SK-N-SH treated with all-trans-retinoic acid at 6 μM for 48 hours (cell line): ENCODE results near the gene FOXJ2.

Experiments used
- ATAC-seq: fragments of 200-7000 bp; cut with Tn5 transposase; 3 replicates; pipeline ENCODE4 v1.9.1; 2020; ENCODE audit warnings: mild to moderate bottlenecking, moderate library complexity
- ARNTL ChIP-seq: fragments of 450-650 bp; formaldehyde crosslinking; IDR thresholded peaks from 2 replicates; pipeline ENCODE4 v1.5.0; 2020; ENCODE audit warnings: low read depth, mild to moderate bottlenecking, moderate library complexity, borderline replicate concordance
- BACH2 ChIP-seq: fragments of 250-450 bp; sonication (Bioruptor Pico); IDR thresholded peaks from 2 replicates; pipeline ENCODE4 v1.9.0; 2021; ENCODE audit warnings: mild to moderate bottlenecking, borderline replicate concordance
- CSDC2 ChIP-seq: fragments of 250-450 bp; sonication (Bioruptor Pico); IDR thresholded peaks from 2 replicates; pipeline ENCODE4 v1.5.0; 2020; ENCODE audit warnings: mild to moderate bottlenecking, moderate library complexity
- ESRRG ChIP-seq: fragments of 250-450 bp; sonication (Bioruptor Pico); IDR thresholded peaks from 2 replicates; pipeline ENCODE4 v1.6.1; 2021; ENCODE audit warnings: mild to moderate bottlenecking
- GLIS3 ChIP-seq: fragments of 250-450 bp; sonication (Bioruptor Pico); IDR thresholded peaks from 2 replicates; pipeline ENCODE4 v1.5.0; 2020; ENCODE audit warnings: mild to moderate bottlenecking, moderate library complexity
- OSR1 ChIP-seq: fragments of 250-450 bp; sonication (Bioruptor Pico); IDR thresholded peaks from 2 replicates; pipeline ENCODE4 v1.8.0; 2022; ENCODE audit warnings: moderate library complexity, mild to moderate bottlenecking, inconsistent platforms
- PPARA ChIP-seq: fragments of 250-450 bp; sonication (Bioruptor Pico); IDR thresholded peaks from 2 replicates; pipeline ENCODE4 v1.5.0; 2020; ENCODE audit warnings: mild to moderate bottlenecking, borderline replicate concordance
- RARB ChIP-seq: fragments of 250-450 bp; sonication (Bioruptor Pico); IDR thresholded peaks from 2 replicates; pipeline ENCODE4 v1.8.0; 2021; ENCODE audit warnings: mild to moderate bottlenecking, moderate library complexity
- SNAI2 ChIP-seq: fragments of 250-450 bp; sonication (Bioruptor Pico); IDR thresholded peaks from 2 replicates; pipeline ENCODE4 v1.5.0; 2020; ENCODE audit warnings: mild to moderate bottlenecking, moderate library complexity
- TCF4 ChIP-seq: fragments of 250-450 bp; sonication (Bioruptor Pico); IDR thresholded peaks from 2 replicates; pipeline ENCODE4 v1.8.0; 2021; ENCODE audit warnings: mild to moderate bottlenecking, moderate library complexity, borderline replicate concordance
- TOX ChIP-seq: fragments of 250-450 bp; sonication (Bioruptor Pico); IDR thresholded peaks from 2 replicates; pipeline ENCODE4 v1.8.0; 2021; ENCODE audit warnings: mild to moderate bottlenecking, moderate library complexity, borderline replicate concordance
- ZFP3 ChIP-seq: fragments of 250-450 bp; sonication (Bioruptor Pico); IDR thresholded peaks from 2 replicates; pipeline ENCODE4 v1.5.0; 2020; ENCODE audit warnings: mild to moderate bottlenecking, moderate library complexity
- ZFP30 ChIP-seq: fragments of 450-650 bp; formaldehyde crosslinking; IDR thresholded peaks from 2 replicates; pipeline ENCODE4 v1.5.0; 2022; ENCODE audit warnings: mild to moderate bottlenecking, moderate library complexity
- ZNF565 ChIP-seq: fragments of 450-650 bp; formaldehyde crosslinking; conservative IDR thresholded peaks from 2 replicates; pipeline ENCODE4 v1.5.0; 2020; ENCODE audit warnings: low read depth, mild to moderate bottlenecking, moderate library complexity
- ZNF70 ChIP-seq: fragments of 450-650 bp; formaldehyde crosslinking; IDR thresholded peaks from 2 replicates; pipeline ENCODE4 v1.5.0; 2020; ENCODE audit warnings: mild to moderate bottlenecking, moderate library complexity
- ZNF8 ChIP-seq: fragments of 450-650 bp; formaldehyde crosslinking; IDR thresholded peaks from 2 replicates; pipeline ENCODE4 v1.5.0; 2020; ENCODE audit warnings: mild to moderate bottlenecking, moderate library complexity
- TF ChIP-seq, protein P1 (sequence below): fragments of 250-450 bp; sonication (Bioruptor Pico); IDR thresholded peaks from 2 replicates; pipeline ENCODE4 v1.5.1; 2021; ENCODE audit warnings: mild to moderate bottlenecking, moderate library complexity
- TF ChIP-seq, protein P2 (sequence below): fragments of 250-450 bp; sonication (Bioruptor Pico); IDR thresholded peaks from 2 replicates; pipeline ENCODE4 v1.5.0; 2020; ENCODE audit warnings: mild to moderate bottlenecking, moderate library complexity
- TF ChIP-seq, protein P3 (sequence below): fragments of 250-450 bp; sonication (Bioruptor Pico); IDR thresholded peaks from 2 replicates; pipeline ENCODE4 v1.8.0; 2020; ENCODE audit warnings: mild to moderate bottlenecking, moderate library complexity, borderline replicate concordance
- TF ChIP-seq, protein P4 (sequence below): fragments of 250-450 bp; sonication (Bioruptor Pico); IDR thresholded peaks from 2 replicates; pipeline ENCODE4 v1.5.1; 2020; ENCODE audit warnings: low read depth, mild to moderate bottlenecking, moderate library complexity
- TF ChIP-seq, protein P5 (sequence below): fragments of 250-450 bp; sonication (Bioruptor Pico); IDR thresholded peaks from 2 replicates; pipeline ENCODE4 v1.8.0; 2021; ENCODE audit warnings: low read depth, mild to moderate bottlenecking, moderate library complexity, borderline replicate concordance

The FOXJ2 gene

DNA sequence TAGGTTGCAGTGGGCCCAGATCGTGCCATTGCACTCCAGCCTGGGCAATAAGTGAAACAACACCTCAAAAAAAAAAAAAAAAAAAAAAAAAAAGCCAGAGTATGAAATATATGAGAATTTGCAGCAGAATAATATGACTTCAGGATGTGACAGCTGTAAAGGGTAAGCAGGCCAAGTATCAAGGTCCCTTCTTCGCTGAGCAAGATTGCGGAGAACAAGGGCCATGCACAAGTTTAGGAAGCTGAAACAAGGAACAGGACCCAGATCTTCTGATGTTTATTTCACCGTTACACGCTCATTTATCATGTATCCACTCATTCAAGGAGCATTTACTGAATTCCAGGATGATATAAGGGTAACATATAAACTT is 659 bp upstream of the FOXJ2 start:
- no peak for ATAC-seq
- no peak for TF ChIP-seq CSDC2
- no peak for TF ChIP-seq ZNF70 (CRISPR knock-in tag)
- TF ChIP-seq ZNF565: no peak
- TF ChIP-seq, protein P1, sequence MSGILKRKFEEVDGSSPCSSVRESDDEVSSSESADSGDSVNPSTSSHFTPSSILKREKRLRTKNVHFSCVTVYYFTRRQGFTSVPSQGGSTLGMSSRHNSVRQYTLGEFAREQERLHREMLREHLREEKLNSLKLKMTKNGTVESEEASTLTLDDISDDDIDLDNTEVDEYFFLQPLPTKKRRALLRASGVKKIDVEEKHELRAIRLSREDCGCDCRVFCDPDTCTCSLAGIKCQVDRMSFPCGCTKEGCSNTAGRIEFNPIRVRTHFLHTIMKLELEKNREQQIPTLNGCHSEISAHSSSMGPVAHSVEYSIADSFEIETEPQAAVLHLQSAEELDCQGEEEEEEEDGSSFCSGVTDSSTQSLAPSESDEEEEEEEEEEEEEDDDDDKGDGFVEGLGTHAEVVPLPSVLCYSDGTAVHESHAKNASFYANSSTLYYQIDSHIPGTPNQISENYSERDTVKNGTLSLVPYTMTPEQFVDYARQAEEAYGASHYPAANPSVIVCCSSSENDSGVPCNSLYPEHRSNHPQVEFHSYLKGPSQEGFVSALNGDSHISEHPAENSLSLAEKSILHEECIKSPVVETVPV (CRISPR knock-in tag): no peak
- no peak for TF ChIP-seq ESRRG (CRISPR knock-in tag)
- no peak for TF ChIP-seq TCF4 (CRISPR knock-in tag)
- TF ChIP-seq PPARA (CRISPR knock-in tag): no peak
- TF ChIP-seq SNAI2 (CRISPR knock-in tag): no peak
- TF ChIP-seq ZNF8: no peak
- no peak for TF ChIP-seq GLIS3 (CRISPR knock-in tag)
- TF ChIP-seq, protein P2, sequence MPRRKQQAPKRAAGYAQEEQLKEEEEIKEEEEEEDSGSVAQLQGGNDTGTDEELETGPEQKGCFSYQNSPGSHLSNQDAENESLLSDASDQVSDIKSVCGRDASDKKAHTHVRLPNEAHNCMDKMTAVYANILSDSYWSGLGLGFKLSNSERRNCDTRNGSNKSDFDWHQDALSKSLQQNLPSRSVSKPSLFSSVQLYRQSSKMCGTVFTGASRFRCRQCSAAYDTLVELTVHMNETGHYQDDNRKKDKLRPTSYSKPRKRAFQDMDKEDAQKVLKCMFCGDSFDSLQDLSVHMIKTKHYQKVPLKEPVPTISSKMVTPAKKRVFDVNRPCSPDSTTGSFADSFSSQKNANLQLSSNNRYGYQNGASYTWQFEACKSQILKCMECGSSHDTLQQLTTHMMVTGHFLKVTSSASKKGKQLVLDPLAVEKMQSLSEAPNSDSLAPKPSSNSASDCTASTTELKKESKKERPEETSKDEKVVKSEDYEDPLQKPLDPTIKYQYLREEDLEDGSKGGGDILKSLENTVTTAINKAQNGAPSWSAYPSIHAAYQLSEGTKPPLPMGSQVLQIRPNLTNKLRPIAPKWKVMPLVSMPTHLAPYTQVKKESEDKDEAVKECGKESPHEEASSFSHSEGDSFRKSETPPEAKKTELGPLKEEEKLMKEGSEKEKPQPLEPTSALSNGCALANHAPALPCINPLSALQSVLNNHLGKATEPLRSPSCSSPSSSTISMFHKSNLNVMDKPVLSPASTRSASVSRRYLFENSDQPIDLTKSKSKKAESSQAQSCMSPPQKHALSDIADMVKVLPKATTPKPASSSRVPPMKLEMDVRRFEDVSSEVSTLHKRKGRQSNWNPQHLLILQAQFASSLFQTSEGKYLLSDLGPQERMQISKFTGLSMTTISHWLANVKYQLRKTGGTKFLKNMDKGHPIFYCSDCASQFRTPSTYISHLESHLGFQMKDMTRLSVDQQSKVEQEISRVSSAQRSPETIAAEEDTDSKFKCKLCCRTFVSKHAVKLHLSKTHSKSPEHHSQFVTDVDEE (CRISPR knock-in tag): no peak
- TF ChIP-seq ZFP3 (CRISPR knock-in tag): no peak
- no peak for TF ChIP-seq BACH2 (CRISPR knock-in tag)
- TF ChIP-seq ZFP30 (CRISPR knock-in tag): no peak
- no peak for TF ChIP-seq OSR1 (CRISPR knock-in tag)
- TF ChIP-seq ARNTL (CRISPR knock-in tag): no peak
- TF ChIP-seq, protein P3, sequence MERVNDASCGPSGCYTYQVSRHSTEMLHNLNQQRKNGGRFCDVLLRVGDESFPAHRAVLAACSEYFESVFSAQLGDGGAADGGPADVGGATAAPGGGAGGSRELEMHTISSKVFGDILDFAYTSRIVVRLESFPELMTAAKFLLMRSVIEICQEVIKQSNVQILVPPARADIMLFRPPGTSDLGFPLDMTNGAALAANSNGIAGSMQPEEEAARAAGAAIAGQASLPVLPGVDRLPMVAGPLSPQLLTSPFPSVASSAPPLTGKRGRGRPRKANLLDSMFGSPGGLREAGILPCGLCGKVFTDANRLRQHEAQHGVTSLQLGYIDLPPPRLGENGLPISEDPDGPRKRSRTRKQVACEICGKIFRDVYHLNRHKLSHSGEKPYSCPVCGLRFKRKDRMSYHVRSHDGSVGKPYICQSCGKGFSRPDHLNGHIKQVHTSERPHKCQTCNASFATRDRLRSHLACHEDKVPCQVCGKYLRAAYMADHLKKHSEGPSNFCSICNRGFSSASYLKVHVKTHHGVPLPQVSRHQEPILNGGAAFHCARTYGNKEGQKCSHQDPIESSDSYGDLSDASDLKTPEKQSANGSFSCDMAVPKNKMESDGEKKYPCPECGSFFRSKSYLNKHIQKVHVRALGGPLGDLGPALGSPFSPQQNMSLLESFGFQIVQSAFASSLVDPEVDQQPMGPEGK (CRISPR knock-in tag): no peak
- TF ChIP-seq RARB (CRISPR knock-in tag): no peak
- TF ChIP-seq, protein P4, sequence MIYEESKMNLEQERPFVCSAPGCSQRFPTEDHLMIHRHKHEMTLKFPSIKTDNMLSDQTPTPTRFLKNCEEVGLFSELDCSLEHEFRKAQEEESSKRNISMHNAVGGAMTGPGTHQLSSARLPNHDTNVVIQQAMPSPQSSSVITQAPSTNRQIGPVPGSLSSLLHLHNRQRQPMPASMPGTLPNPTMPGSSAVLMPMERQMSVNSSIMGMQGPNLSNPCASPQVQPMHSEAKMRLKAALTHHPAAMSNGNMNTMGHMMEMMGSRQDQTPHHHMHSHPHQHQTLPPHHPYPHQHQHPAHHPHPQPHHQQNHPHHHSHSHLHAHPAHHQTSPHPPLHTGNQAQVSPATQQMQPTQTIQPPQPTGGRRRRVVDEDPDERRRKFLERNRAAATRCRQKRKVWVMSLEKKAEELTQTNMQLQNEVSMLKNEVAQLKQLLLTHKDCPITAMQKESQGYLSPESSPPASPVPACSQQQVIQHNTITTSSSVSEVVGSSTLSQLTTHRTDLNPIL: no peak
- no peak for TF ChIP-seq TOX

DNA sequence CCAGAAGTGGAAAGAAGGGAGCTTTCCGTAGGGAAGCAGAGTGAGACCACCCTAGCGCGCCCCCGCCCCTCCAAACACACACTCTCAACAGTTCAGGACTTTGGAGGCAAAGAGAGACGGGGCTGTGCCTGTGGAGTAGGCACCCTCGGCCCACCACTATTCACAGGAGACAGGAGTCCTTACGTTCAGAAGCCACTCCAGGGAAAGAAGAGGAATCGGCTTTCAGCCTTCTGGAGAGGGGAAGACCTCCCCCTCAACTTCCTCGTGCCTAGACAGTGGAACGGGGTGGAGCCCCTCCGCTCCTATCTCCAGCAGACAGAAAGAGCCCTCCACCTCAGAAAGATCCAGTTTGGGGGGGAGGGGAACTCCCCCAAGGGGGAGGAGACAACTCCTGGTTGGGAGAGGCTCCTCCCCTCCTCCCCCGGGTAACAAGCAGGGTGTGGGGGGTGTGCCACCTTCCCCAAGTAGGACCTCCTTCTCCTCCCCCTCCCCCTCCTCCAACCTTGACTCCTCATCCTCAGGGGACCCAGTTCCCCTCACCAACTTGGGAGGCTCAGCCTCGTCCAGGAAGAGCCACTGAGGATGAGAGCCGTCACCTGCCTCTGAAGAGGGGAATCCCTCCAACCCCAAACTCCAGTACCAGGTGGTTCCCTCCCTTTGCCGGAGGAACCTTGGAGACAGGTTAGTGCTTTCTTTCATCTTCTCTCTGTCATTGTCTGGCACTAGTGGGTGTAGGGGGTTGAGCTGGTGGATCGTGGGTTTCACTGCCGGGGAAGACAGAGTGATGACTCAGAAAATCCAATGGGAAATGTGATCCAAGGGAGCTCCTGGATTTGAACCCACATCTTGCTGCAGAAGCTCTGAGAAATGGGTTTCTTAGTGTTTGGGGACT is 883 bp downstream of the FOXJ2 start:
- TF ChIP-seq, protein P1 (CRISPR knock-in tag): no peak
- TF ChIP-seq, protein P5, sequence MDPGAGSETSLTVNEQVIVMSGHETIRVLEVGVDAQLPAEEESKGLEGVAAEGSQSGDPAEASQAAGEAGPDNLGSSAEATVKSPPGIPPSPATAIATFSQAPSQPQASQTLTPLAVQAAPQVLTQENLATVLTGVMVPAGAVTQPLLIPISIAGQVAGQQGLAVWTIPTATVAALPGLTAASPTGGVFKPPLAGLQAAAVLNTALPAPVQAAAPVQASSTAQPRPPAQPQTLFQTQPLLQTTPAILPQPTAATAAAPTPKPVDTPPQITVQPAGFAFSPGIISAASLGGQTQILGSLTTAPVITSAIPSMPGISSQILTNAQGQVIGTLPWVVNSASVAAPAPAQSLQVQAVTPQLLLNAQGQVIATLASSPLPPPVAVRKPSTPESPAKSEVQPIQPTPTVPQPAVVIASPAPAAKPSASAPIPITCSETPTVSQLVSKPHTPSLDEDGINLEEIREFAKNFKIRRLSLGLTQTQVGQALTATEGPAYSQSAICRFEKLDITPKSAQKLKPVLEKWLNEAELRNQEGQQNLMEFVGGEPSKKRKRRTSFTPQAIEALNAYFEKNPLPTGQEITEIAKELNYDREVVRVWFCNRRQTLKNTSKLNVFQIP (CRISPR knock-in tag): no peak
- TF ChIP-seq ZNF8: no peak
- TF ChIP-seq ZFP3 (CRISPR knock-in tag): no peak
- TF ChIP-seq, protein P4: no peak
- TF ChIP-seq ZNF565: no peak
- no peak for TF ChIP-seq CSDC2
- no peak for TF ChIP-seq ESRRG (CRISPR knock-in tag)
- TF ChIP-seq BACH2 (CRISPR knock-in tag): no peak
- no peak for TF ChIP-seq ZNF70 (CRISPR knock-in tag)
- TF ChIP-seq, protein P2 (CRISPR knock-in tag): no peak
- peak; percentile 67 for ATAC-seq
